HepG2 (cell line): ENCODE measurements around the gene JMJD8. TPM values are rescaled to one million over a fixed set of nuclear protein-coding genes. Genes with fewer than 3 reads are reported as not detected.

ENCODE experiments used
- ELF3 ChIP-seq: IDR thresholded peaks from 2 replicates; pipeline ENCODE4 v1.6.1; 2016; ENCODE audit warnings: missing genetic modification reagents, missing compliant biosample characterization
- EP300 ChIP-seq, 3 experiments: sonication (generic) in 1 of 3; formaldehyde crosslinking in 1 of 3; IDR thresholded peaks; 2 replicates each; pipeline versions ENCODE4 v1.5.1 to v1.6.1; 2011 to 2020; ENCODE audit warnings: low read depth in 2 of 3, low read length in 2 of 3, borderline replicate concordance in 1 of 3, improper control_type of control experiment in 1 of 3, mild to moderate bottlenecking in 1 of 3, missing genetic modification reagents in 1 of 3, moderate library complexity in 1 of 3
- GATAD1 ChIP-seq: IDR thresholded peaks from 2 replicates; pipeline ENCODE4 v1.6.1; 2016; ENCODE audit warnings: missing genetic modification reagents, missing compliant biosample characterization
- GFI1 ChIP-seq: sonication (generic); formaldehyde crosslinking; IDR thresholded peaks from 2 replicates; pipeline ENCODE4 v1.5.0; 2020; ENCODE audit warnings: missing genetic modification reagents, mild to moderate bottlenecking, borderline replicate concordance
- HOXA5 ChIP-seq: sonication (generic); formaldehyde crosslinking; IDR thresholded peaks from 2 replicates; pipeline ENCODE4 v1.4.0; 2020; ENCODE audit warnings: missing genetic modification reagents
- JUN ChIP-seq: sonication (generic); formaldehyde crosslinking; IDR thresholded peaks from 2 replicates; pipeline ENCODE4 v1.4.0; 2020; ENCODE audit warnings: mild to moderate bottlenecking, missing genetic modification reagents
- NFKB2 ChIP-seq: sonication (generic); formaldehyde crosslinking; IDR thresholded peaks from 2 replicates; pipeline ENCODE4 v1.4.0; 2020; ENCODE audit warnings: missing genetic modification reagents, borderline replicate concordance
- NFKBIZ ChIP-seq: IDR thresholded peaks from 2 replicates; pipeline ENCODE4 v1.6.1; 2018; ENCODE audit warnings: missing genetic modification reagents, missing compliant biosample characterization
- PCBP2 ChIP-seq: fragments of 200-400 bp; formaldehyde crosslinking; optimal IDR thresholded peaks from 2 replicates; pipeline ENCODE3; 2018; ENCODE audit warnings: low read length, low read depth; ENCODE audit not compliant: poor library complexity, severe bottlenecking
- RBM22 ChIP-seq: fragments of 200-400 bp; formaldehyde crosslinking; optimal IDR thresholded peaks from 2 replicates; pipeline ENCODE3; 2017; ENCODE audit warnings: mild to moderate bottlenecking, low read length, moderate library complexity
- YEATS4 ChIP-seq: sonication (generic); formaldehyde crosslinking; IDR thresholded peaks from 2 replicates; pipeline ENCODE4 v1.4.0; 2020; ENCODE audit warnings: missing genetic modification reagents, borderline replicate concordance
- ZBTB7B ChIP-seq: sonication (generic); formaldehyde crosslinking; IDR thresholded peaks from 2 replicates; pipeline ENCODE4 v1.4.0; 2020; ENCODE audit warnings: missing genetic modification reagents
- ZNF143 ChIP-seq: sonication (generic); formaldehyde crosslinking; IDR thresholded peaks from 2 replicates; pipeline ENCODE4 v1.4.0; 2020; ENCODE audit warnings: missing genetic modification reagents
- ZNF550 ChIP-seq: sonication (generic); formaldehyde crosslinking; IDR thresholded peaks from 2 replicates; pipeline ENCODE4 v1.4.0; 2020; ENCODE audit warnings: mild to moderate bottlenecking, missing genetic modification reagents, borderline replicate concordance
- ZNF652 ChIP-seq: IDR thresholded peaks from 2 replicates; pipeline ENCODE4 v1.6.1; 2016; ENCODE audit warnings: low read depth, borderline replicate concordance
- ZSCAN22 ChIP-seq: sonication (generic); formaldehyde crosslinking; IDR thresholded peaks from 2 replicates; pipeline ENCODE4 v1.4.0; 2020; ENCODE audit warnings: mild to moderate bottlenecking, missing genetic modification reagents
- polyA plus RNA-seq, 8 experiments: library from polyadenylated mRNA; depleted of rRNA in 3 of 8; stranded (reverse) in 7 of 8; unstranded in 1 of 8; fragments of >200 nt; fragmentation: Illumina TruSeq in 4 of 8; extraction: Trizol in 4 of 8; gene quantifications; 2 replicates each; pipeline versions ENCODE4 v1.2.1 to v1.2.3, GENCODE V29; 2011 to 2016; ENCODE audit warnings: low read depth in 4 of 8, missing spikeins in 1 of 8, mixed read lengths in 1 of 8; ENCODE audit not compliant: insufficient read depth in 1 of 8
- total RNA-seq, 5 experiments: library from RNA; depleted of rRNA; stranded (reverse); fragments of >200 nt; fragmentation: Illumina TruSeq; extraction: Trizol; gene quantifications; 2 replicates each; pipeline ENCODE4 v1.2.3, GENCODE V29; 2016; ENCODE audit warnings: low read depth in 1 of 5
- TF ChIP-seq, protein P1 (sequence below): sonication (generic); formaldehyde crosslinking; IDR thresholded peaks from 2 replicates; pipeline ENCODE4 v1.4.0; 2020; ENCODE audit warnings: missing genetic modification reagents
- TF ChIP-seq, protein P2 (sequence below): sonication (generic); formaldehyde crosslinking; IDR thresholded peaks from 2 replicates; pipeline ENCODE4; 2020; ENCODE audit warnings: missing genetic modification reagents, mild to moderate bottlenecking, borderline replicate concordance
- TF ChIP-seq, protein P3 (sequence below), 2 experiments: sonication (generic) in 1 of 2; formaldehyde crosslinking in 1 of 2; IDR thresholded peaks; 2 replicates each; pipeline versions ENCODE4 v1.5.1 to v1.6.1; 2011 to 2020; ENCODE audit warnings: borderline replicate concordance in 1 of 2, low read depth in 1 of 2, low read length in 1 of 2, mild to moderate bottlenecking in 1 of 2, missing genetic modification reagents in 1 of 2, moderate library complexity in 1 of 2
- TF ChIP-seq, protein P4 (sequence below): sonication (generic); formaldehyde crosslinking; IDR thresholded peaks from 2 replicates; pipeline ENCODE4 v1.4.0; 2020; ENCODE audit warnings: missing genetic modification reagents

JMJD8 gene
- total and polyA plus RNA-seq, 2 of the 13 experiments (the other 11 are each of a cell fraction or from before 2014, with no cell fraction given), result 2.6 to 11.8 TPM

DNA sequence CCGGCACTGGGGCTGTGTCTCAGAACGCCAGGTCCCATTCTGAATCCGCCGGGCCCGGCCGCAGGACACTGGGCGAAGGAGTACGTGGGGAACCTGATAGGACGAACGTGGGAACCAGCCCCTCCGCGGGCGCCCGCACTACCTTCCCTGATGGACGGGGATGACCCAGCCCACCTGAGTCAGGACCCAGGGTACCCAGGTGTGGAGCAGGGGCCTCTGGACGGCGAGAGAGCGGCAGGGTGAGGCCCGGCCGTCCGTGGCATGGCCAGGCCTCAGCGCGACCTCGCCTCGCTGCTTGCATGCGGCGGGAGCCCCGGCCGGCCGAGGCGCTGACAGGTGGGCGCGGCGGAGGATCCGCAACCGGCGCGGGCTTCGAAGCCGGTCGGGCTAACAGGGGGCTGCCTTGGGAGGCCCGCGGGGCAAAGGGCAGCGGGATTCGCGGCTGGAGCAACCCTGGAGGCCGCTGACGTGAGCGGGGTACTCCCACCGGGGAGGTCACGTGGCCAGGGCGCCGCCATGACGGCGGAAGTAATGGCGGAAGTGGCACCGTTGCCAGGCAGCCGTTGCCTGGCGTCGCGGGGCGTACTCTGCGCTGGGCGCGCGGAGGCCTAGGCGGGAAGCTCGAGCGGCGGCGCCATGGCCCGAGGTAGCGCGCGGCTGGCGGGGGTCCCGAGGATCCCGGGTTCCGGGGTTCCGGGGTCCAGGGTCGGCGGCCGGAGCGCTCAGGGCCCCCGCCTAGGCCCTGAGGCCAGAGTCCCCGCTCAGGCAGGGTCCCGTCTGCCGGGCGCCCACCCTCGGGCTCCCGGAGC is 35.1 kb downstream of the JMJD8 start, which contains the start of gene WDR90 (continued):
- TF ChIP-seq, protein P1, sequence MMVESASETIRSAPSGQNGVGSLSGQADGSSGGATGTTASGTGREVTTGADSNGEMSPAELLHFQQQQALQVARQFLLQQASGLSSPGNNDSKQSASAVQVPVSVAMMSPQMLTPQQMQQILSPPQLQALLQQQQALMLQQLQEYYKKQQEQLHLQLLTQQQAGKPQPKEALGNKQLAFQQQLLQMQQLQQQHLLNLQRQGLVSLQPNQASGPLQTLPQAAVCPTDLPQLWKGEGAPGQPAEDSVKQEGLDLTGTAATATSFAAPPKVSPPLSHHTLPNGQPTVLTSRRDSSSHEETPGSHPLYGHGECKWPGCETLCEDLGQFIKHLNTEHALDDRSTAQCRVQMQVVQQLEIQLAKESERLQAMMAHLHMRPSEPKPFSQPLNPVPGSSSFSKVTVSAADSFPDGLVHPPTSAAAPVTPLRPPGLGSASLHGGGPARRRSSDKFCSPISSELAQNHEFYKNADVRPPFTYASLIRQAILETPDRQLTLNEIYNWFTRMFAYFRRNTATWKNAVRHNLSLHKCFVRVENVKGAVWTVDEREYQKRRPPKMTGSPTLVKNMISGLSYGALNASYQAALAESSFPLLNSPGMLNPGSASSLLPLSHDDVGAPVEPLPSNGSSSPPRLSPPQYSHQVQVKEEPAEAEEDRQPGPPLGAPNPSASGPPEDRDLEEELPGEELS (CRISPR knock-in tag), result no peak
- peak; percentile 89; the same call in 1 of the 2 replicates for TF ChIP-seq NFKB2 (CRISPR knock-in tag)
- TF ChIP-seq RBM22, result peak; percentile 93
- peak; percentile 78; the same call in 1 of the 2 replicates for TF ChIP-seq HOXA5 (CRISPR knock-in tag)
- no peak for TF ChIP-seq ZNF652 (CRISPR knock-in tag)
- TF ChIP-seq EP300 (IDR thresholded peaks at IDR 0.05; ENCODE audit: low read depth in 2 of 2, low read length in 2 of 2), result 0 out of 4 replicates have a peak, but pooled peaks of 1 of the 2 experiments have one; percentile 42
- TF ChIP-seq EP300 (CRISPR knock-in tag; IDR thresholded peaks at IDR 0.05; ENCODE audit: borderline replicate concordance), result peak; percentile 27; the same call in 1 of the 2 replicates
- TF ChIP-seq, protein P2, sequence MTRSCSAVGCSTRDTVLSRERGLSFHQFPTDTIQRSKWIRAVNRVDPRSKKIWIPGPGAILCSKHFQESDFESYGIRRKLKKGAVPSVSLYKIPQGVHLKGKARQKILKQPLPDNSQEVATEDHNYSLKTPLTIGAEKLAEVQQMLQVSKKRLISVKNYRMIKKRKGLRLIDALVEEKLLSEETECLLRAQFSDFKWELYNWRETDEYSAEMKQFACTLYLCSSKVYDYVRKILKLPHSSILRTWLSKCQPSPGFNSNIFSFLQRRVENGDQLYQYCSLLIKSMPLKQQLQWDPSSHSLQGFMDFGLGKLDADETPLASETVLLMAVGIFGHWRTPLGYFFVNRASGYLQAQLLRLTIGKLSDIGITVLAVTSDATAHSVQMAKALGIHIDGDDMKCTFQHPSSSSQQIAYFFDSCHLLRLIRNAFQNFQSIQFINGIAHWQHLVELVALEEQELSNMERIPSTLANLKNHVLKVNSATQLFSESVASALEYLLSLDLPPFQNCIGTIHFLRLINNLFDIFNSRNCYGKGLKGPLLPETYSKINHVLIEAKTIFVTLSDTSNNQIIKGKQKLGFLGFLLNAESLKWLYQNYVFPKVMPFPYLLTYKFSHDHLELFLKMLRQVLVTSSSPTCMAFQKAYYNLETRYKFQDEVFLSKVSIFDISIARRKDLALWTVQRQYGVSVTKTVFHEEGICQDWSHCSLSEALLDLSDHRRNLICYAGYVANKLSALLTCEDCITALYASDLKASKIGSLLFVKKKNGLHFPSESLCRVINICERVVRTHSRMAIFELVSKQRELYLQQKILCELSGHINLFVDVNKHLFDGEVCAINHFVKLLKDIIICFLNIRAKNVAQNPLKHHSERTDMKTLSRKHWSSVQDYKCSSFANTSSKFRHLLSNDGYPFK, result no peak
- peak; percentile 63 for TF ChIP-seq ZNF143
- TF ChIP-seq, protein P3, sequence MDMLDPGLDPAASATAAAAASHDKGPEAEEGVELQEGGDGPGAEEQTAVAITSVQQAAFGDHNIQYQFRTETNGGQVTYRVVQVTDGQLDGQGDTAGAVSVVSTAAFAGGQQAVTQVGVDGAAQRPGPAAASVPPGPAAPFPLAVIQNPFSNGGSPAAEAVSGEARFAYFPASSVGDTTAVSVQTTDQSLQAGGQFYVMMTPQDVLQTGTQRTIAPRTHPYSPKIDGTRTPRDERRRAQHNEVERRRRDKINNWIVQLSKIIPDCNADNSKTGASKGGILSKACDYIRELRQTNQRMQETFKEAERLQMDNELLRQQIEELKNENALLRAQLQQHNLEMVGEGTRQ (IDR thresholded peaks at IDR 0.05; ENCODE audit: low read depth, low read length), result peak; percentile 96
- TF ChIP-seq, protein P3 (CRISPR knock-in tag; IDR thresholded peaks at IDR 0.05; ENCODE audit: borderline replicate concordance), result peak; percentile 95
- no peak for TF ChIP-seq PCBP2
- TF ChIP-seq, protein P4, sequence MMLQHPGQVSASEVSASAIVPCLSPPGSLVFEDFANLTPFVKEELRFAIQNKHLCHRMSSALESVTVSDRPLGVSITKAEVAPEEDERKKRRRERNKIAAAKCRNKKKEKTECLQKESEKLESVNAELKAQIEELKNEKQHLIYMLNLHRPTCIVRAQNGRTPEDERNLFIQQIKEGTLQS, result peak; percentile 69; the same call in 1 of the 2 replicates
- peak; percentile 74; the same call in 1 of the 2 replicates for TF ChIP-seq ZNF550 (CRISPR knock-in tag)
- 0 out of 2 replicates have a peak, but pooled peaks have one; percentile 44 for TF ChIP-seq JUN (CRISPR knock-in tag)
- TF ChIP-seq ZBTB7B (CRISPR knock-in tag), result peak; percentile 91
- peak; percentile 89 for TF ChIP-seq GATAD1
- TF ChIP-seq ZSCAN22 (CRISPR knock-in tag), result no peak
- TF ChIP-seq YEATS4, result peak; percentile 80; the same call in 1 of the 2 replicates
- TF ChIP-seq GFI1 (CRISPR knock-in tag), result peak; percentile 55; the same call in 1 of the 2 replicates
- TF ChIP-seq ELF3, result peak; percentile 73
- 0 out of 2 replicates have a peak, but pooled peaks have one; percentile 34 for TF ChIP-seq NFKBIZ (CRISPR knock-in tag)
